CD8-positive, alpha-beta memory T cell (primary cell): ENCODE data around the gene COG1. TPM values are rescaled to one million over a fixed set of nuclear protein-coding genes. Genes with fewer than 3 reads are reported as not detected.
A peak's percentile ranks its signal among the peaks of the same experiment; 100 is the strongest.
"Not testable (repeated sequence)": the region's sequence is repeated elsewhere in the genome, so short reads cannot be mapped to it uniquely, and the experiment has no call there.

Experiments used
- CTCF ChIA-PET: fragments of 350-600 bp; sonication (Branson Sonifier 250); formaldehyde crosslinking; loops from one replicate; lab custom pipeline; 2021; ENCODE audit warnings: antibody characterized with exemption; lab: Charles Lee
- POLR2A ChIA-PET: fragments of 350-600 bp; sonication (Branson Sonifier 250); formaldehyde crosslinking; loops from one replicate; lab custom pipeline; 2021; ENCODE audit warnings: antibody characterized with exemption; lab: Charles Lee
- DNase-seq, 5 donors: peaks; one replicate each; pipeline versions ENCODE4 v3.0.0 to v3.0.0-alpha.2; 2020 to 2022; ENCODE audit warnings: mixed read lengths in 1 of 5
- H3K27ac ChIP-seq: one replicate; pipeline ENCODE4 v1.7.0; 2013; ENCODE audit warnings: low read depth, mild to moderate bottlenecking, low read length, moderate library complexity
- H3K27me3 ChIP-seq: 2 replicates; pipeline ENCODE4 v1.7.0; 2013; ENCODE audit warnings: low read length, mild to moderate bottlenecking; ENCODE audit not compliant: insufficient read depth, poor library complexity, severe bottlenecking
- H3K36me3 ChIP-seq: 2 replicates; pipeline ENCODE4 v1.7.0; 2013; ENCODE audit warnings: mild to moderate bottlenecking, low read length, moderate library complexity; ENCODE audit not compliant: insufficient read depth
- H3K4me1 ChIP-seq: 2 replicates; pipeline ENCODE4 v1.7.0; 2013; ENCODE audit warnings: mild to moderate bottlenecking, low read length, moderate library complexity; ENCODE audit not compliant: insufficient read depth
- H3K4me3 ChIP-seq: 2 replicates; pipeline ENCODE4 v1.7.0; 2013; ENCODE audit warnings: mild to moderate bottlenecking, low read length
- H3K9me3 ChIP-seq: 2 replicates; pipeline ENCODE4 v1.7.0; 2013; ENCODE audit warnings: mild to moderate bottlenecking, low read length
- H3K27ac Mint-ChIP-seq, 8 donors: one replicate each; pipeline ENCODE4 v1.8.0; 2020 to 2021; ENCODE audit warnings: mixed read lengths in 8 of 8, mild to moderate bottlenecking in 6 of 8, inconsistent platforms in 3 of 8, moderate library complexity in 3 of 8
- H3K27me3 Mint-ChIP-seq, 2 donors: one replicate each; pipeline ENCODE4 v1.8.0; 2020 to 2021; ENCODE audit warnings: mixed read lengths in 2 of 2, mild to moderate bottlenecking in 1 of 2, moderate library complexity in 1 of 2
- H3K36me3 Mint-ChIP-seq, 3 donors: one replicate each; pipeline ENCODE4 v1.8.0; 2020 to 2021; ENCODE audit warnings: mixed read lengths in 3 of 3, inconsistent platforms in 1 of 3, mild to moderate bottlenecking in 1 of 3
- H3K4me1 Mint-ChIP-seq, 3 donors: one replicate each; pipeline ENCODE4 v1.8.0; 2020 to 2021; ENCODE audit warnings: mixed read lengths in 3 of 3, inconsistent platforms in 1 of 3, mild to moderate bottlenecking in 1 of 3
- H3K4me3 Mint-ChIP-seq, 7 donors: one replicate each; pipeline ENCODE4 v1.8.0; 2020 to 2021; ENCODE audit warnings: mixed read lengths in 7 of 7, mild to moderate bottlenecking in 6 of 7, moderate library complexity in 4 of 7, inconsistent platforms in 2 of 7
- H3K9me3 Mint-ChIP-seq, 5 donors: one replicate each; pipeline ENCODE4 v1.8.0; 2020 to 2022; ENCODE audit warnings: mixed read lengths in 5 of 5, mild to moderate bottlenecking in 3 of 5, moderate library complexity in 2 of 5, inconsistent platforms in 1 of 5
- polyA plus RNA-seq: library from polyadenylated mRNA; unstranded; fragments of 300-500 nt; fragmentation: Illumina TruSeq; gene quantifications from one replicate; pipeline ENCODE4 v1.2.3, GENCODE V29; 2021
- total RNA-seq, 2 experiments: library from RNA; stranded (reverse); gene quantifications; one replicate each; pipeline ENCODE4 v1.2.3, GENCODE V29; 2021

Gene COG1, protein sequence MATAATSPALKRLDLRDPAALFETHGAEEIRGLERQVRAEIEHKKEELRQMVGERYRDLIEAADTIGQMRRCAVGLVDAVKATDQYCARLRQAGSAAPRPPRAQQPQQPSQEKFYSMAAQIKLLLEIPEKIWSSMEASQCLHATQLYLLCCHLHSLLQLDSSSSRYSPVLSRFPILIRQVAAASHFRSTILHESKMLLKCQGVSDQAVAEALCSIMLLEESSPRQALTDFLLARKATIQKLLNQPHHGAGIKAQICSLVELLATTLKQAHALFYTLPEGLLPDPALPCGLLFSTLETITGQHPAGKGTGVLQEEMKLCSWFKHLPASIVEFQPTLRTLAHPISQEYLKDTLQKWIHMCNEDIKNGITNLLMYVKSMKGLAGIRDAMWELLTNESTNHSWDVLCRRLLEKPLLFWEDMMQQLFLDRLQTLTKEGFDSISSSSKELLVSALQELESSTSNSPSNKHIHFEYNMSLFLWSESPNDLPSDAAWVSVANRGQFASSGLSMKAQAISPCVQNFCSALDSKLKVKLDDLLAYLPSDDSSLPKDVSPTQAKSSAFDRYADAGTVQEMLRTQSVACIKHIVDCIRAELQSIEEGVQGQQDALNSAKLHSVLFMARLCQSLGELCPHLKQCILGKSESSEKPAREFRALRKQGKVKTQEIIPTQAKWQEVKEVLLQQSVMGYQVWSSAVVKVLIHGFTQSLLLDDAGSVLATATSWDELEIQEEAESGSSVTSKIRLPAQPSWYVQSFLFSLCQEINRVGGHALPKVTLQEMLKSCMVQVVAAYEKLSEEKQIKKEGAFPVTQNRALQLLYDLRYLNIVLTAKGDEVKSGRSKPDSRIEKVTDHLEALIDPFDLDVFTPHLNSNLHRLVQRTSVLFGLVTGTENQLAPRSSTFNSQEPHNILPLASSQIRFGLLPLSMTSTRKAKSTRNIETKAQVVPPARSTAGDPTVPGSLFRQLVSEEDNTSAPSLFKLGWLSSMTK
- 10 to 100 TPM; 24.6 to 26.5 TPM for total RNA-seq
- 24.0 TPM for polyA plus RNA-seq

DNA sequence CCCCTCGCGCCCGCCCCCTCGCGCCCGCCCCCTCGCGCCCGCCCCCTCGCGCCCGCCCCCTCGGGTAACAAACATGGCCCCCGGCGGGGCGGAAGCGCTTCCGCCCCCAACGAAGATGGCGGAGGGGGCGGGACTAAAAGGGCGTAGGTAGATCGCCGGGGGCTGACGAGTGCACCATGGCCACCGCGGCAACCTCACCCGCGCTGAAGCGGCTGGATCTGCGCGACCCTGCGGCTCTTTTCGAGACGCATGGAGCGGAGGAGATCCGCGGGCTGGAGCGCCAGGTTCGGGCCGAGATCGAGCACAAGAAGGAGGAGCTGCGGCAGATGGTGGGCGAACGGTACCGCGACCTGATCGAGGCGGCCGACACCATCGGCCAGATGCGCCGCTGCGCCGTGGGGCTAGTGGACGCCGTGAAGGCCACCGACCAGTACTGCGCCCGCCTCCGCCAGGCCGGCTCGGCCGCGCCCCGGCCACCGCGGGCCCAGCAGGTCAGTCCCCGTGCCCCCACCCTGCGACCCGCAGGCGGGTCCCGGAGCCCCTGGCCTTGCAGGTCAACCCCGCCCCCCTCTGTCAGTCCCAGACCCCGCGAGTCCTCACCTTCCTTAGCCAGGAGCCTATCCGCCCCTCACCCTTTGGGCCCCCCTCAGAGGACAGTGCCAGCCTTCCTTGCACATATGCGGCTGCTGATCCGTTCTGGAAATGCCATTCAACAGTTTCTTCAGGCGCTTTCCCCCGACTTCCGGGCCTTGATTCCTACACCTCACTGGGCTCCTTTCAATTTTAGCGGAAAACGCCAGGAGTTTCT, at the start of gene COG1:
TSS of gene COG1 (plus strand) at position 162 of the 808 bp plus-strand sequence. CDS start at position 177, 15 bp downstream.
- Histone ChIP-seq H3K9me3 (no peaks in the 10 kb centered on the region), H3K27ac (peak within 1 kb of the TSS; percentile 95), H3K4me3 (peak within 1 kb of the TSS; percentile 87), H3K4me1 (peaks cover 16% of the 10 kb centered on the region), H3K27me3 (no peaks in the 10 kb centered on the region), H3K36me3 (peaks cover 18% of the 10 kb centered on the region)
- peaks cover 3 to 36% (median 12%) of the 10 kb centered on the region in 3 donors for H3K36me3 Mint-ChIP-seq
- H3K27me3 Mint-ChIP-seq: no peaks in the 10 kb centered on the region
- H3K27ac Mint-ChIP-seq: peak within 1 kb of the TSS; percentile 92 to 98 (median 97)
- H3K4me1 Mint-ChIP-seq: peaks cover 26 to 46% (median 34%) of the 10 kb centered on the region in 3 donors
- peak; percentile 73 to 92 (median 78) for DNase-seq
- H3K4me3 Mint-ChIP-seq: peak within 1 kb of the TSS; percentile 91 to 99 (median 98)
- ChIA-PET CTCF (interaction anchor here (0.6 to 2.4 kb wide), 7 partner anchors 33 to 177 kb away, joined by 3 to 9 read pairs (median 4); a partner anchor contains a TSS), POLR2A (interaction anchor here (1.1 to 1.4 kb wide), 3 partner anchors 19 to 39 kb away, joined by 3 to 14 read pairs (median 5); a partner anchor contains a TSS)
- H3K9me3 Mint-ChIP-seq: no peaks in the 10 kb centered on the region

DNA sequence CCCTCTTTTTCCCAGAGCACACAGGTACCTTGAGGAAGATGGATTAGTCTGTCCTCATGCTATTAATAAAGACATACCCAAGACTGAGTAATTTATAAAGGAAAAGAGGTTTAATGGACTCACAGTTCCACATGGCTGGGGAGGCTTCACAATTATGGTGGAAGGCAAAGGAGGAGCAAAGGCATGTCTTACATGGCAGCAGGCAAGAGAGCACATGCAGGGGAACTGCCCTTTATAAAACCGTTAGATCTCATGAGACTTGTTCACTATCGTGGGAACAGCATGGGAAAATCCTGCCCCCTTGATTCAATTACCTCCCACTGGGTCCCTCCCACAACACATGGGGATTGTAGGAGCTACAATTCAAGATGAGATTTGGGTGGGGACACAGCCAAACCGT, 48.6 kb upstream of the COG1 start:
- H3K36me3 ChIP-seq, H3K9me3 ChIP-seq, H3K27ac ChIP-seq, H3K27me3 ChIP-seq, H3K4me3 Mint-ChIP-seq, POLR2A ChIA-PET, CTCF ChIA-PET, H3K27ac Mint-ChIP-seq, H3K4me3 ChIP-seq, DNase-seq: not testable (repeated sequence)
- Mint-ChIP-seq H3K9me3 (peaks cover 6 to 22% (median 14%) of the 10 kb centered on the region in 5 donors), H3K27me3 (peaks cover 6 to 14% of the 10 kb centered on the region in 2 donors), H3K36me3 (peaks cover 0 to 23% (median 4%) of the 10 kb centered on the region in 3 donors), H3K4me1 (peaks cover 13 to 16% (median 14%) of the 10 kb centered on the region in 3 donors)
- peaks cover 12% of the 10 kb centered on the region for H3K4me1 ChIP-seq

DNA sequence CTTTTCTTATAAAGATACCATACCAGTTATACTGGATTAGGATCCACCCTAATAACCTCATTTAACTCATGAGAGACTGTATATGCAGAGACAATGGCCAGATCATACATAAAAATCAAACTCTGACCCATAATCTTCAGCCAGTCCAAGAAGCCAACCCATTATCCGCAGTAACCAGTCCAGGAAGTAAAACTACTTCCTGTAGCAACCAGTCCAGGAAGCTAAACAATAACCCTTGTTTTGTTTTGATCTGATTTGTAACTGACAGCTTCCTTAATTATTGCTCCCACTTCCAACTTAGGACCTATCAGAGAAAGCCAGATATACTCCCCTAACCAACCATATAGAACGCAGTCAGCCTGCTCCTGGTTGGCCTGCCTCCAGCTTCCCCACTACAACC, 47.2 kb upstream of the COG1 start:
- Mint-ChIP-seq H3K4me1 (peaks cover 13 to 16% (median 14%) of the 10 kb centered on the region in 3 donors), H3K9me3 (peaks cover 6 to 22% (median 14%) of the 10 kb centered on the region in 5 donors), H3K4me3 (no peak overlapping the region), H3K27me3 (peaks cover 8 to 17% of the 10 kb centered on the region in 2 donors), H3K27ac (peak overlapping the region in 1 of 8 donors; percentile 16), H3K36me3 (peaks cover 0 to 23% (median 4%) of the 10 kb centered on the region in 3 donors)
- Histone ChIP-seq H3K9me3 (no peaks in the 10 kb centered on the region), H3K4me3 (no peak overlapping the region), H3K27me3 (no peaks in the 10 kb centered on the region), H3K4me1 (peaks cover 12% of the 10 kb centered on the region), H3K27ac (no peak overlapping the region), H3K36me3 (no peaks in the 10 kb centered on the region)
- no peak for DNase-seq
- ChIA-PET POLR2A (no interaction called here), CTCF (interaction anchor here (1.1 kb wide), 1 partner anchor 10 kb away, joined by 3 read pairs; no protein-coding TSS in a partner anchor)

DNA sequence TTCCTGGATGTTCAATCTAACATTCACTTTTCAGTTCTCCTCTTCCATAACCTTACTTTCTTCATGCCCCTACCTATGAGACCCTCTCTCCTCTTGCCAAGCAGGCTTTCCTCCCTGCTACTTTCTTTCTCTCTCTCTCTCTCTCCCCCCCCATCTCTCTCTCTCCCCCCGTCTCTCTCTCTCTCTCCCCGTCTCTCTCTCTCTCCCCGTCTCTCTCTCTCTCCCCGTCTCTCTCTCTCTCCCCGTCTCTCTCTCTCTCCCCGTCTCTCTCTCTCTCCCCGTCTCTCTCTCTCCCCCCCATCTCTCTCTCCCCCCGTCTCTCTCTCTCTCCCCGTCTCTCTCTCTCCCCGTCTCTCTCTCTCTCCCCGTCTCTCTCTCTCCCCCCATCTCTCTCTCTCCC, 45.1 kb upstream of the COG1 start:
- peaks cover 11% of the 10 kb centered on the region for H3K4me1 ChIP-seq
- Mint-ChIP-seq H3K4me3 (peak overlapping the region in 3 of 7 donors; percentile 4 to 60 (median 29)), H3K27ac (peak overlapping the region in 3 of 8 donors; percentile 1 to 46 (median 11)), H3K36me3 (peaks cover 0 to 27% (median 4%) of the 10 kb centered on the region in 3 donors), H3K27me3 (peaks cover 15 to 25% of the 10 kb centered on the region in 2 donors), H3K9me3 (peaks cover 6 to 21% (median 15%) of the 10 kb centered on the region in 5 donors), H3K4me1 (peaks cover 11 to 17% (median 12%) of the 10 kb centered on the region in 3 donors)
- H3K36me3 ChIP-seq, H3K27me3 ChIP-seq, H3K27ac ChIP-seq, H3K4me3 ChIP-seq, H3K9me3 ChIP-seq, CTCF ChIA-PET, POLR2A ChIA-PET, DNase-seq: not testable (repeated sequence)

DNA sequence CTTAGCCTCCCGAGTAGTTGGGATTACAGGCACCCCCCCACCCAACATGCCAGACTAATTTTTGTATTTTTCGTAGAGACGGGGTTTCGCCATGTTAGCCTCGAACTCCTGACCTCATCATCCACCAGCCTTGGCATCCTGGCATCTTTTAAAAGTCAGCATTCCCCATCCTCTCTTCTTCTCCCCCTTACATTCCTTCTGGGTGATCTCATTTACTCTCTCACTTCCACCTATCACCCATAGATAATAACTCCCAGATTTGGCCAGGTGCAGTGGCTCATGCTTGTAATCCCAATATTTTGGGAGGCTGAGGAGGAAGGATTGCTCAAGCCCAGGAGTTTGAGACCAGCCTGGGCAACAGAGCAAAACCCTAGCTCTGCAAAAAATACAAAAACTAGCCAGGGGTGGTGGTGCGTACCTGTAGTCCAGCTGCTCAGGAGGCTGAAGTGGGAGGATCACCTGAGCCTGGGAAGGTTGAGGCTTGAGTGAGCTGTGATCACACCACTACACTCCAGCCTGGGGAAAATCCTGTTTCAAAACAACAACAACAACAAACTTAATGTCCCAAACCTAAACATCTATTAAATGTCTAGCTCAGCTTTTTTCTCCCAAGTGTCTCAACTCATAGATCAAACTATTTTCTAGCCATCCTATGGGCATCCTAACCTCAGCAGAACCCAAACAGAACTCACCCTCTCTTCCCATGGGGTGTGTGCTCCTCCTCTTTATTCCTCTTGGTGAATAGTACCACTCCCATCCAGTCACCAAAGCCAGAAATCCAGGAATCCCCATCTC, 44.1 kb upstream of the COG1 start:
- Histone ChIP-seq H3K36me3 (no peaks in the 10 kb centered on the region), H3K27ac (no peak overlapping the region), H3K9me3 (no peaks in the 10 kb centered on the region), H3K4me3 (no peak overlapping the region), H3K4me1 (peaks cover 2% of the 10 kb centered on the region), H3K27me3 (no peaks in the 10 kb centered on the region)
- POLR2A ChIA-PET: interaction anchor here (0.5 kb wide), 1 partner anchor 58 kb away, joined by 3 read pairs; no protein-coding TSS in a partner anchor
- Mint-ChIP-seq H3K36me3 (peaks cover 0 to 27% (median 4%) of the 10 kb centered on the region in 3 donors), H3K4me3 (peak overlapping the region in 4 of 7 donors; percentile 13 to 79 (median 28)), H3K27me3 (peaks cover 15 to 23% of the 10 kb centered on the region in 2 donors), H3K9me3 (peaks cover 6 to 19% (median 15%) of the 10 kb centered on the region in 5 donors), H3K27ac (peak overlapping the region in 3 of 8 donors; percentile 4 to 68 (median 37)), H3K4me1 (peaks cover 3 to 8% (median 3%) of the 10 kb centered on the region in 3 donors)
- no peak for DNase-seq
- CTCF ChIA-PET: no interaction called here

DNA sequence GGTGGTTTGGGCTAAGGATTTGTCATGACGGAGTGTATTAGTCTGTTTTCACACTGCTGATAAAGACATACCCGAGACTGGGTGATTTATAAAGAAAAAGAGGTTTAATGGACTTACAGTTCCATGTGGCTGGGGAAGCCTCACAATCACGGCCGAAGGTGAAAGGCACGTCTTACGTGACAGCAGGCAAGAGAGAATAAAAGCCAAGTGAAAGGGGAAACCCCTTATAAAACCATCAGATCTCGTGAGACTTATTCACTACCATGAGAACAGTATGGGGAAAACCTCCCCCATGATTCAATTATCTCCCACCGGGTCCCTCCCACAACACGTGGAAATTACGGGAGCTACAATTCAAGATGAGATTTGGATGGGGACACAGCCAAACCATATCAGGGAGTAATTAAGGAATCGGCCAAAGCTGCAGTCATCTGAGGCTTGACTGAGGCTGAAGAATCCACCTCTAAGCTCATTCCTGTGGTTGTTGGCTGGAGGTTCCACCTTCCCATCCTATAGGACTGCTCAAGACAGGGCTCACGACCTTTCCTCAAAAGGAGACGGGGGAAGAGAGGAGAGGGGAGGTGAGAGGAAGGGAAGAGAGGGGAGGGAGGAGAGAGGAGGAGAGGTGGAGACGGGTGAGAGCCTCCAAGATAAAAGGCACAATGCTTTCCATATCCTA, 42.1 kb upstream of the COG1 start:
- H3K9me3 Mint-ChIP-seq, H3K4me1 ChIP-seq, POLR2A ChIA-PET, H3K27ac ChIP-seq, H3K4me3 ChIP-seq, H3K36me3 Mint-ChIP-seq, H3K4me1 Mint-ChIP-seq, H3K27me3 ChIP-seq, H3K9me3 ChIP-seq, DNase-seq, H3K4me3 Mint-ChIP-seq, H3K36me3 ChIP-seq, H3K27ac Mint-ChIP-seq: not testable (repeated sequence)
- H3K27me3 Mint-ChIP-seq: peaks cover 15 to 24% of the 10 kb centered on the region in 2 donors
- CTCF ChIA-PET: interaction anchor here (1.7 kb wide), 1 partner anchor 591 kb away, joined by 4 read pairs; no protein-coding TSS in a partner anchor
